WERI-Rb-1 (cell line): Measurements from ENCODE around the gene SPINT3.

Experiments
- DNase-seq: peaks from one replicate; pipeline ENCODE4 v3.0.0-alpha.2; 2020
- H3K27ac ChIP-seq: fragments of 250-450 bp; sonication (Bioruptor Pico); 2 replicates; pipeline ENCODE4 v1.5.1; 2020; ENCODE audit warnings: mild to moderate bottlenecking, moderate library complexity
- H3K27me3 ChIP-seq: fragments of 250-450 bp; sonication (Bioruptor Pico); 2 replicates; pipeline ENCODE4 v1.5.1; 2021; ENCODE audit warnings: mild to moderate bottlenecking, low read depth, moderate library complexity; ENCODE audit not compliant: insufficient read depth, severe bottlenecking
- H3K36me3 ChIP-seq: fragments of 250-450 bp; sonication (Bioruptor Pico); 2 replicates; pipeline ENCODE4 v1.5.1; 2020; ENCODE audit warnings: mild to moderate bottlenecking, moderate library complexity
- H3K4me3 ChIP-seq: 2 replicates; pipeline ENCODE4 v1.5.1; 2011; ENCODE audit warnings: low read depth, mild to moderate bottlenecking, control low read depth, low read length
- H3K9me3 ChIP-seq: fragments of 250-450 bp; sonication (Bioruptor Pico); 2 replicates; pipeline ENCODE4 v1.5.1; 2021; ENCODE audit warnings: mild to moderate bottlenecking, moderate library complexity; ENCODE audit not compliant: severe bottlenecking
- TF ChIP-seq, protein P1 (sequence below): IDR thresholded peaks from 2 replicates; pipeline ENCODE4 v1.5.1; 2011; ENCODE audit warnings: low read depth, mild to moderate bottlenecking, control low read depth, inconsistent platforms, low read length

The SPINT3 gene

GRCh38 chr20:45463709-45464108 is 51.7 kb downstream of the SPINT3 start:
- Histone ChIP-seq H3K4me3 (no peak overlapping the region), H3K36me3 (no peaks in the 10 kb centered on the region), H3K27ac (no peak overlapping the region), H3K27me3 (no peaks in the 10 kb centered on the region), H3K9me3 (no peaks in the 10 kb centered on the region)
- TF ChIP-seq, protein P1, sequence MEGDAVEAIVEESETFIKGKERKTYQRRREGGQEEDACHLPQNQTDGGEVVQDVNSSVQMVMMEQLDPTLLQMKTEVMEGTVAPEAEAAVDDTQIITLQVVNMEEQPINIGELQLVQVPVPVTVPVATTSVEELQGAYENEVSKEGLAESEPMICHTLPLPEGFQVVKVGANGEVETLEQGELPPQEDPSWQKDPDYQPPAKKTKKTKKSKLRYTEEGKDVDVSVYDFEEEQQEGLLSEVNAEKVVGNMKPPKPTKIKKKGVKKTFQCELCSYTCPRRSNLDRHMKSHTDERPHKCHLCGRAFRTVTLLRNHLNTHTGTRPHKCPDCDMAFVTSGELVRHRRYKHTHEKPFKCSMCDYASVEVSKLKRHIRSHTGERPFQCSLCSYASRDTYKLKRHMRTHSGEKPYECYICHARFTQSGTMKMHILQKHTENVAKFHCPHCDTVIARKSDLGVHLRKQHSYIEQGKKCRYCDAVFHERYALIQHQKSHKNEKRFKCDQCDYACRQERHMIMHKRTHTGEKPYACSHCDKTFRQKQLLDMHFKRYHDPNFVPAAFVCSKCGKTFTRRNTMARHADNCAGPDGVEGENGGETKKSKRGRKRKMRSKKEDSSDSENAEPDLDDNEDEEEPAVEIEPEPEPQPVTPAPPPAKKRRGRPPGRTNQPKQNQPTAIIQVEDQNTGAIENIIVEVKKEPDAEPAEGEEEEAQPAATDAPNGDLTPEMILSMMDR = no peak
- DNase-seq = no peak

DNA sequence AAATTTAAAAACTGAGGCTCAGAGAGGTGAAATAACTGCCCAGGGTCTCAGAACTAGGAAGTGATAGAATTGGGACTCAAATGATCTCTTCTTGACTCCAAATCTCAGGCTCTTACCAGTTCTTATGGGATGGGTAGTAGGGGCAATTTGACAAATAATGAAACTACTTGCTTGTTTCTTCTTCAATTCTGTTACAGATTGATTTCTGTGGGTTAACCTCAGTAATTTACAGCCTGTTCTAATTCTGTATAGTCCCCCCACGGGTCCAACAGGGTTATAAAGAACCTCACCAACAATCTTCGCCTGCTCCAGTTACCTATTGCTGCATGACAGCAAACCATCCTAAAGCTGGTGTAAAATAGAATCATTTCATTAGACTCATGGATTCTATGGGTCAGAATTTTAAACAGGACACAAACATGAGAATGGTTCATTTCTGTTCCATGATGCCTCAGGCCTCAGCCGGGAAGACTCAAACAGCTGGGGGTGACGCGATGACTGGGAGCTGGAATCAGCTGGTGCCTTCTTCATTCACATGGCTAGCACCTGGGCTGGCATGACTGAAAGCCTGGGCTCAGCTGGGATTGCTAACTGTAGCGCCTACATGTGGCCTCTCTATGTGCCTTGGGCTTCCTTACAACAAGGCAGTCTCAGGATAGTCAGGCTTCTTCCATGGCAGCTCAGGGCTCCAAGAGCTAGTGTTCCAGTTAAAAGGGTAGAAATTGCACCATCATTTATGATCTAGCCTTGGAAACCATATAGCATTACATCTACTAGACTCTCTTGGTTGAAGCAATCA is 52.5 kb downstream of the SPINT3 start:
- no peaks in the 10 kb centered on the region for H3K9me3 ChIP-seq
- H3K36me3 ChIP-seq = no peaks in the 10 kb centered on the region
- no peak for DNase-seq
- H3K4me3 ChIP-seq = no peak overlapping the region
- no peaks in the 10 kb centered on the region for H3K27me3 ChIP-seq
- TF ChIP-seq, protein P1 = no peak
- no peak overlapping the region for H3K27ac ChIP-seq
